GM23338 (cell line): Measurements from ENCODE around the gene DHX8. TPM values are rescaled to one million over a fixed set of nuclear protein-coding genes. Genes with fewer than 3 reads are reported as not detected.

ENCODE experiments used
- ATAC-seq: fragments of 200-7000 bp; cut with Tn5 transposase; 3 replicates; pipeline ENCODE4 v1.9.1; 2020
- DNase-seq: peaks from one replicate; pipeline ENCODE4 v3.0.0-alpha.2; 2015; ENCODE audit warnings: low spot score
- H2AFZ ChIP-seq: fragments of 200-600 bp; sonication (generic); 2 replicates; pipeline ENCODE4 v1.8.0; 2016; ENCODE audit warnings: antibody characterized with exemption, mild to moderate bottlenecking, moderate library complexity
- H3F3A ChIP-seq: fragments of 200-600 bp; sonication (generic); replicated peaks from 2 replicates; pipeline ENCODE4 v1.8.0; 2017; ENCODE audit warnings: antibody characterized with exemption, mixed run types, low read depth
- H3K27ac ChIP-seq: fragments of 200-600 bp; sonication (generic); 2 replicates; pipeline ENCODE4 v1.6.1; 2016; ENCODE audit warnings: low read depth
- H3K27me3 ChIP-seq: fragments of 200-600 bp; sonication (generic); 2 replicates; pipeline ENCODE4 v1.8.0; 2016; ENCODE audit warnings: mild to moderate bottlenecking, mixed run types, moderate library complexity; ENCODE audit not compliant: insufficient read depth
- H3K36me3 ChIP-seq: fragments of 200-600 bp; sonication (generic); 2 replicates; pipeline ENCODE4 v1.8.0; 2016; ENCODE audit warnings: mild to moderate bottlenecking; ENCODE audit not compliant: insufficient read depth
- H3K4me1 ChIP-seq: fragments of 200-600 bp; sonication (generic); 2 replicates; pipeline ENCODE4 v1.8.0; 2016; ENCODE audit warnings: mild to moderate bottlenecking, moderate library complexity; ENCODE audit not compliant: insufficient read depth
- H3K4me2 ChIP-seq: fragments of 200-600 bp; sonication (generic); 2 replicates; pipeline ENCODE4 v1.7.1; 2017; ENCODE audit warnings: mixed run types
- H3K4me3 ChIP-seq: fragments of 200-600 bp; sonication (generic); 2 replicates; pipeline ENCODE4 v1.6.1; 2016; ENCODE audit warnings: mixed run types
- H3K79me2 ChIP-seq: fragments of 200-600 bp; sonication (generic); replicated peaks from 2 replicates; pipeline ENCODE4 v1.8.0; 2017; ENCODE audit warnings: mild to moderate bottlenecking; ENCODE audit not compliant: insufficient read depth
- H3K9me2 ChIP-seq: fragments of 200-600 bp; sonication (generic); 2 replicates; pipeline ENCODE4 v1.8.0; 2017; ENCODE audit not compliant: insufficient read depth
- H4K20me1 ChIP-seq: fragments of 200-600 bp; sonication (generic); replicated peaks from 2 replicates; pipeline ENCODE4 v1.8.0; 2017; ENCODE audit warnings: mild to moderate bottlenecking; ENCODE audit not compliant: insufficient read depth
- H3K27ac Mint-ChIP-seq: 2 replicates; pipeline ENCODE4 v1.8.0; 2020; ENCODE audit warnings: inconsistent platforms, mild to moderate bottlenecking, moderate library complexity, mixed read lengths
- H3K27me3 Mint-ChIP-seq: 3 replicates; pipeline ENCODE4 v1.8.0; 2022; ENCODE audit warnings: low read depth, mild to moderate bottlenecking, moderate library complexity, mixed read lengths, inconsistent platforms; ENCODE audit not compliant: insufficient read depth, poor library complexity
- H3K36me3 Mint-ChIP-seq: 3 replicates; pipeline ENCODE4 v1.8.0; 2021; ENCODE audit warnings: low read depth, mild to moderate bottlenecking, inconsistent platforms, moderate library complexity, mixed read lengths
- H3K4me1 Mint-ChIP-seq: 3 replicates; pipeline ENCODE4 v1.8.0; 2020; ENCODE audit warnings: mild to moderate bottlenecking, inconsistent platforms, mixed read lengths
- H3K4me3 Mint-ChIP-seq: 3 replicates; pipeline ENCODE4 v1.8.0; 2021; ENCODE audit warnings: moderate library complexity, mild to moderate bottlenecking, inconsistent platforms, mixed read lengths
- H3K9me3 Mint-ChIP-seq: 3 replicates; pipeline ENCODE4 v1.8.0; 2020; ENCODE audit warnings: moderate library complexity, mild to moderate bottlenecking, inconsistent platforms, mixed read lengths
- CREB1 ChIP-seq: fragments of 250-450 bp; sonication (Bioruptor Pico); IDR thresholded peaks from 2 replicates; pipeline ENCODE4 v1.5.0; 2020; ENCODE audit warnings: low read depth, mild to moderate bottlenecking, moderate library complexity
- EZH2 ChIP-seq: fragments of 200-600 bp; sonication (generic); IDR thresholded peaks from one replicate; pipeline ENCODE4 v1.8.0; 2017; ENCODE audit warnings: antibody characterized with exemption, mild to moderate bottlenecking, low read depth; ENCODE audit not compliant: unreplicated experiment
- EZH2phosphoT487 ChIP-seq: fragments of 200-600 bp; sonication (generic); IDR thresholded peaks from one replicate; pipeline ENCODE4 v1.8.1; 2018; ENCODE audit warnings: antibody characterized with exemption; ENCODE audit not compliant: unreplicated experiment
- JUNB ChIP-seq: IDR thresholded peaks from one replicate; pipeline ENCODE4 v1.6.1; 2016; ENCODE audit warnings: antibody characterized with exemption; ENCODE audit not compliant: unreplicated experiment
- NANOG ChIP-seq: IDR thresholded peaks from 2 replicates; pipeline ENCODE4 v1.6.1; 2016; ENCODE audit warnings: antibody characterized with exemption, borderline replicate concordance
- POLR2AphosphoS5 ChIP-seq: IDR thresholded peaks from 2 replicates; pipeline ENCODE4 v1.6.1; 2016; ENCODE audit warnings: antibody characterized with exemption, low read depth
- STAT1 ChIP-seq: IDR thresholded peaks from one replicate; pipeline ENCODE4 v1.6.1; 2016; ENCODE audit warnings: antibody characterized with exemption; ENCODE audit not compliant: unreplicated experiment
- ZNF114 ChIP-seq: fragments of 250-450 bp; sonication (Bioruptor Pico); IDR thresholded peaks from 2 replicates; pipeline ENCODE4 v1.5.0; 2020; ENCODE audit warnings: mild to moderate bottlenecking, moderate library complexity
- ZNF331 ChIP-seq: fragments of 250-450 bp; sonication (Bioruptor Pico); IDR thresholded peaks from 2 replicates; pipeline ENCODE4 v1.5.0; 2020; ENCODE audit warnings: low read depth, mild to moderate bottlenecking, moderate library complexity
- polyA plus RNA-seq: library from polyadenylated mRNA; unstranded; fragments of >200 nt; fragmentation: Nextera tagmentation; extraction: Ambion mirVana; gene quantifications from 2 replicates; pipeline ENCODE4 v1.2.1, GENCODE V29; 2016
- total RNA-seq: library from RNA; depleted of rRNA; stranded (reverse); fragments of >200 nt; shearing (Covaris generic); gene quantifications from 2 replicates; pipeline ENCODE4 v1.2.3, GENCODE V29; 2014
- TF ChIP-seq, protein P1 (sequence below): fragments of 250-450 bp; sonication (Bioruptor Pico); IDR thresholded peaks from 2 replicates; pipeline ENCODE4 v1.5.0; 2020; ENCODE audit warnings: mild to moderate bottlenecking, moderate library complexity
- TF ChIP-seq, protein P2 (sequence below): IDR thresholded peaks from one replicate; pipeline ENCODE4 v1.6.1; 2018; ENCODE audit warnings: antibody characterized with exemption; ENCODE audit not compliant: unreplicated experiment
- TF ChIP-seq, protein P3 (sequence below): IDR thresholded peaks from 2 replicates; pipeline ENCODE4 v1.6.1; 2016; ENCODE audit warnings: antibody characterized with exemption
- TF ChIP-seq, protein P4 (sequence below), 2 experiments: fragments of 200-600 bp in 1 of 2; sonication (generic) in 1 of 2; conservative IDR thresholded peaks; 2 replicates each; pipeline versions ENCODE4 v1.5.1 to v1.6.1; 2016 to 2017; ENCODE audit warnings: antibody characterized with exemption in 2 of 2, low read depth in 2 of 2, mild to moderate bottlenecking in 2 of 2, moderate library complexity in 1 of 2

Gene DHX8
- total and polyA plus RNA-seq, 2 experiments from 2014 or later, result 35.3 to 81.1 TPM

DNA sequence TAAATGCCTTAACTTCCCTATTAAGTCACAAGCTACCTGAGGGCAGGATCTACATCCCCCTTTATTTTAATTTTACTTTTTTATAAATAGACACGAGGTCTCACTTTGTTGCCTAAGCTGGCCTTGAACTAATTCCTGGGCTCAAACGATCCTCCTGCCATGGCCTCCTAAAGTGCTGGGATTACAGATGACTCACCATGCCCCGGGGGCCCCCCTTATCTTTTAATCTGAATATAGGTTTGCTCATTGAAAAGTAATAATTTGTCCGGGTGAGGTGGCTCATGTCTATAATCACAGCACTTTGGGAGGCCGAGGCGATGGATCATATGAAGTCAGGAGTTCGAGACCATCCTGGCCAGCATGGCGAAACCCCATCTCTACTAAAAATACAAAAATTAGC is 48.2 kb downstream of the DHX8 start:
- no peak overlapping the region; the same call in 2 of the 3 replicates for H3K4me3 Mint-ChIP-seq
- no peaks in the 10 kb centered on the region for H3K9me2 ChIP-seq
- DNase-seq (no peak), ATAC-seq (no peak)
- H4K20me1 ChIP-seq, result 0 out of 2 replicates have a peak, but pooled peaks cover 14% of the 10 kb centered on the region
- H3K36me3 ChIP-seq, result peaks cover 19% of the 10 kb centered on the region; the same call in 1 of the 2 replicates
- 0 out of 2 replicates have a peak overlapping the region, but pooled peaks have one; percentile 59 for H3K27ac Mint-ChIP-seq
- peaks cover 31% of the 10 kb centered on the region for H3K27me3 Mint-ChIP-seq
- no peaks in the 10 kb centered on the region for H3K27me3 ChIP-seq
- H3K4me1 Mint-ChIP-seq, result peaks cover 75% of the 10 kb centered on the region
- H2AFZ ChIP-seq, result no peak overlapping the region
- TF ChIP-seq POLR2AphosphoS5, result no peak
- no peak for TF ChIP-seq ZNF114 (CRISPR knock-in tag)
- no peak for TF ChIP-seq EZH2
- TF ChIP-seq JUNB, result no peak
- no peak for TF ChIP-seq ZNF331 (CRISPR knock-in tag)
- TF ChIP-seq, protein P1, sequence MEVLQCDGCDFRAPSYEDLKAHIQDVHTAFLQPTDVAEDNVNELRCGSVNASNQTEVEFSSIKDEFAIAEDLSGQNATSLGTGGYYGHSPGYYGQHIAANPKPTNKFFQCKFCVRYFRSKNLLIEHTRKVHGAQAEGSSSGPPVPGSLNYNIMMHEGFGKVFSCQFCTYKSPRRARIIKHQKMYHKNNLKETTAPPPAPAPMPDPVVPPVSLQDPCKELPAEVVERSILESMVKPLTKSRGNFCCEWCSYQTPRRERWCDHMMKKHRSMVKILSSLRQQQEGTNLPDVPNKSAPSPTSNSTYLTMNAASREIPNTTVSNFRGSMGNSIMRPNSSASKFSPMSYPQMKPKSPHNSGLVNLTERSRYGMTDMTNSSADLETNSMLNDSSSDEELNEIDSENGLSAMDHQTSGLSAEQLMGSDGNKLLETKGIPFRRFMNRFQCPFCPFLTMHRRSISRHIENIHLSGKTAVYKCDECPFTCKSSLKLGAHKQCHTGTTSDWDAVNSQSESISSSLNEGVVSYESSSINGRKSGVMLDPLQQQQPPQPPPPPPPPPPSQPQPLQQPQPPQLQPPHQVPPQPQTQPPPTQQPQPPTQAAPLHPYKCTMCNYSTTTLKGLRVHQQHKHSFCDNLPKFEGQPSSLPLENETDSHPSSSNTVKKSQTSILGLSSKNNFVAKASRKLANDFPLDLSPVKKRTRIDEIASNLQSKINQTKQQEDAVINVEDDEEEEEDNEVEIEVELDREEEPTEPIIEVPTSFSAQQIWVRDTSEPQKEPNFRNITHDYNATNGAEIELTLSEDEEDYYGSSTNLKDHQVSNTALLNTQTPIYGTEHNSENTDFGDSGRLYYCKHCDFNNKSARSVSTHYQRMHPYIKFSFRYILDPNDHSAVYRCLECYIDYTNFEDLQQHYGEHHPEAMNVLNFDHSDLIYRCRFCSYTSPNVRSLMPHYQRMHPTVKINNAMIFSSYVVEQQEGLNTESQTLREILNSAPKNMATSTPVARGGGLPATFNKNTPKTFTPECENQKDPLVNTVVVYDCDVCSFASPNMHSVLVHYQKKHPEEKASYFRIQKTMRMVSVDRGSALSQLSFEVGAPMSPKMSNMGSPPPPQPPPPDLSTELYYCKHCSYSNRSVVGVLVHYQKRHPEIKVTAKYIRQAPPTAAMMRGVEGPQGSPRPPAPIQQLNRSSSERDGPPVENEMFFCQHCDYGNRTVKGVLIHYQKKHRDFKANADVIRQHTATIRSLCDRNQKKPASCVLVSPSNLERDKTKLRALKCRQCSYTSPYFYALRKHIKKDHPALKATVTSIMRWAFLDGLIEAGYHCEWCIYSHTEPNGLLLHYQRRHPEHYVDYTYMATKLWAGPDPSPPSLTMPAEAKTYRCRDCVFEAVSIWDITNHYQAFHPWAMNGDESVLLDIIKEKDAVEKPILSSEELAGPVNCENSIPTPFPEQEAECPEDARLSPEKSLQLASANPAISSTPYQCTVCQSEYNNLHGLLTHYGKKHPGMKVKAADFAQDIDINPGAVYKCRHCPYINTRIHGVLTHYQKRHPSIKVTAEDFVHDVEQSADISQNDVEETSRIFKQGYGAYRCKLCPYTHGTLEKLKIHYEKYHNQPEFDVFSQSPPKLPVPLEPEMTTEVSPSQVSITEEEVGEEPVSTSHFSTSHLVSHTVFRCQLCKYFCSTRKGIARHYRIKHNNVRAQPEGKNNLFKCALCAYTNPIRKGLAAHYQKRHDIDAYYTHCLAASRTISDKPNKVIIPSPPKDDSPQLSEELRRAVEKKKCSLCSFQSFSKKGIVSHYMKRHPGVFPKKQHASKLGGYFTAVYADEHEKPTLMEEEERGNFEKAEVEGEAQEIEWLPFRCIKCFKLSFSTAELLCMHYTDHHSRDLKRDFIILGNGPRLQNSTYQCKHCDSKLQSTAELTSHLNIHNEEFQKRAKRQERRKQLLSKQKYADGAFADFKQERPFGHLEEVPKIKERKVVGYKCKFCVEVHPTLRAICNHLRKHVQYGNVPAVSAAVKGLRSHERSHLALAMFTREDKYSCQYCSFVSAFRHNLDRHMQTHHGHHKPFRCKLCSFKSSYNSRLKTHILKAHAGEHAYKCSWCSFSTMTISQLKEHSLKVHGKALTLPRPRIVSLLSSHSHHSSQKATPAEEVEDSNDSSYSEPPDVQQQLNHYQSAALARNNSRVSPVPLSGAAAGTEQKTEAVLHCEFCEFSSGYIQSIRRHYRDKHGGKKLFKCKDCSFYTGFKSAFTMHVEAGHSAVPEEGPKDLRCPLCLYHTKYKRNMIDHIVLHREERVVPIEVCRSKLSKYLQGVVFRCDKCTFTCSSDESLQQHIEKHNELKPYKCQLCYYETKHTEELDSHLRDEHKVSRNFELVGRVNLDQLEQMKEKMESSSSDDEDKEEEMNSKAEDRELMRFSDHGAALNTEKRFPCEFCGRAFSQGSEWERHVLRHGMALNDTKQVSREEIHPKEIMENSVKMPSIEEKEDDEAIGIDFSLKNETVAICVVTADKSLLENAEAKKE, result no peak
- no peak for TF ChIP-seq STAT1
- TF ChIP-seq, protein P2, sequence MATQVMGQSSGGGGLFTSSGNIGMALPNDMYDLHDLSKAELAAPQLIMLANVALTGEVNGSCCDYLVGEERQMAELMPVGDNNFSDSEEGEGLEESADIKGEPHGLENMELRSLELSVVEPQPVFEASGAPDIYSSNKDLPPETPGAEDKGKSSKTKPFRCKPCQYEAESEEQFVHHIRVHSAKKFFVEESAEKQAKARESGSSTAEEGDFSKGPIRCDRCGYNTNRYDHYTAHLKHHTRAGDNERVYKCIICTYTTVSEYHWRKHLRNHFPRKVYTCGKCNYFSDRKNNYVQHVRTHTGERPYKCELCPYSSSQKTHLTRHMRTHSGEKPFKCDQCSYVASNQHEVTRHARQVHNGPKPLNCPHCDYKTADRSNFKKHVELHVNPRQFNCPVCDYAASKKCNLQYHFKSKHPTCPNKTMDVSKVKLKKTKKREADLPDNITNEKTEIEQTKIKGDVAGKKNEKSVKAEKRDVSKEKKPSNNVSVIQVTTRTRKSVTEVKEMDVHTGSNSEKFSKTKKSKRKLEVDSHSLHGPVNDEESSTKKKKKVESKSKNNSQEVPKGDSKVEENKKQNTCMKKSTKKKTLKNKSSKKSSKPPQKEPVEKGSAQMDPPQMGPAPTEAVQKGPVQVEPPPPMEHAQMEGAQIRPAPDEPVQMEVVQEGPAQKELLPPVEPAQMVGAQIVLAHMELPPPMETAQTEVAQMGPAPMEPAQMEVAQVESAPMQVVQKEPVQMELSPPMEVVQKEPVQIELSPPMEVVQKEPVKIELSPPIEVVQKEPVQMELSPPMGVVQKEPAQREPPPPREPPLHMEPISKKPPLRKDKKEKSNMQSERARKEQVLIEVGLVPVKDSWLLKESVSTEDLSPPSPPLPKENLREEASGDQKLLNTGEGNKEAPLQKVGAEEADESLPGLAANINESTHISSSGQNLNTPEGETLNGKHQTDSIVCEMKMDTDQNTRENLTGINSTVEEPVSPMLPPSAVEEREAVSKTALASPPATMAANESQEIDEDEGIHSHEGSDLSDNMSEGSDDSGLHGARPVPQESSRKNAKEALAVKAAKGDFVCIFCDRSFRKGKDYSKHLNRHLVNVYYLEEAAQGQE, result no peak
- TF ChIP-seq, protein P3, sequence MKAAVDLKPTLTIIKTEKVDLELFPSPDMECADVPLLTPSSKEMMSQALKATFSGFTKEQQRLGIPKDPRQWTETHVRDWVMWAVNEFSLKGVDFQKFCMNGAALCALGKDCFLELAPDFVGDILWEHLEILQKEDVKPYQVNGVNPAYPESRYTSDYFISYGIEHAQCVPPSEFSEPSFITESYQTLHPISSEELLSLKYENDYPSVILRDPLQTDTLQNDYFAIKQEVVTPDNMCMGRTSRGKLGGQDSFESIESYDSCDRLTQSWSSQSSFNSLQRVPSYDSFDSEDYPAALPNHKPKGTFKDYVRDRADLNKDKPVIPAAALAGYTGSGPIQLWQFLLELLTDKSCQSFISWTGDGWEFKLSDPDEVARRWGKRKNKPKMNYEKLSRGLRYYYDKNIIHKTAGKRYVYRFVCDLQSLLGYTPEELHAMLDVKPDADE, result no peak
- TF ChIP-seq EZH2phosphoT487, result no peak
- TF ChIP-seq, protein P4, sequence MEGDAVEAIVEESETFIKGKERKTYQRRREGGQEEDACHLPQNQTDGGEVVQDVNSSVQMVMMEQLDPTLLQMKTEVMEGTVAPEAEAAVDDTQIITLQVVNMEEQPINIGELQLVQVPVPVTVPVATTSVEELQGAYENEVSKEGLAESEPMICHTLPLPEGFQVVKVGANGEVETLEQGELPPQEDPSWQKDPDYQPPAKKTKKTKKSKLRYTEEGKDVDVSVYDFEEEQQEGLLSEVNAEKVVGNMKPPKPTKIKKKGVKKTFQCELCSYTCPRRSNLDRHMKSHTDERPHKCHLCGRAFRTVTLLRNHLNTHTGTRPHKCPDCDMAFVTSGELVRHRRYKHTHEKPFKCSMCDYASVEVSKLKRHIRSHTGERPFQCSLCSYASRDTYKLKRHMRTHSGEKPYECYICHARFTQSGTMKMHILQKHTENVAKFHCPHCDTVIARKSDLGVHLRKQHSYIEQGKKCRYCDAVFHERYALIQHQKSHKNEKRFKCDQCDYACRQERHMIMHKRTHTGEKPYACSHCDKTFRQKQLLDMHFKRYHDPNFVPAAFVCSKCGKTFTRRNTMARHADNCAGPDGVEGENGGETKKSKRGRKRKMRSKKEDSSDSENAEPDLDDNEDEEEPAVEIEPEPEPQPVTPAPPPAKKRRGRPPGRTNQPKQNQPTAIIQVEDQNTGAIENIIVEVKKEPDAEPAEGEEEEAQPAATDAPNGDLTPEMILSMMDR (conservative IDR thresholded peaks at IDR 0.05; ENCODE audit: low read depth in 2 of 2), result no peak
- TF ChIP-seq CREB1, result no peak
- no peak for TF ChIP-seq NANOG
- peak overlapping the region; percentile 91 for H3K27ac ChIP-seq
- peaks cover 57% of the 10 kb centered on the region for H3K4me1 ChIP-seq
- peaks cover 82% of the 10 kb centered on the region for H3K36me3 Mint-ChIP-seq
- no peaks in the 10 kb centered on the region for H3K9me3 Mint-ChIP-seq
- peak overlapping the region; percentile 64 for H3K4me2 ChIP-seq
- H3K4me3 ChIP-seq, result peak overlapping the region; percentile 38; the same call in 1 of the 2 replicates
- peaks cover 42% of the 10 kb centered on the region for H3F3A ChIP-seq
- H3K79me2 ChIP-seq, result peaks cover 26% of the 10 kb centered on the region
